Astrocyte (in vitro differentiated cells and primary cell): Measurements from ENCODE around the gene NUMA1.

ENCODE experiments used
- CTCF ChIP-seq: IDR thresholded peaks from 2 replicates; pipeline ENCODE4 v1.5.1; 2011; ENCODE audit warnings: low read depth, mild to moderate bottlenecking, inconsistent platforms, low read length, moderate library complexity; ENCODE audit not compliant: insufficient read depth
- EZH2 ChIP-seq: IDR thresholded peaks from 2 replicates; pipeline ENCODE4 v1.6.1; 2012; ENCODE audit warnings: mild to moderate bottlenecking, low read length, inconsistent platforms; ENCODE audit not compliant: insufficient read depth

- no peak for TF ChIP-seq EZH2
- TF ChIP-seq CTCF = no peak
Observed at GRCh38 chr11:72112978-72113808, 32.9 kb upstream of the NUMA1 start.
